ENCODE results near the gene GPN2.

GRCh38 chr1:26874896-26875295 is 15.2 kb downstream of the GPN2 start:
- TF ChIP-seq CTCF (IDR thresholded peaks at IDR 0.05; ENCODE audit: low read length) (no peak), EZH2 (optimal IDR thresholded peaks at IDR 0.05; ENCODE audit: low read depth, low read length) (no peak), EZH2phosphoT487 (IDR thresholded peaks at IDR 0.05; ENCODE audit: low read length) (no peak)
